Liver (tissue), 9 donors: Measurements from ENCODE around the gene CHCHD1. TPM values are rescaled to one million over a fixed set of nuclear protein-coding genes. Genes with fewer than 3 reads are reported as not detected.

Experiments
- DNase-seq: peaks from one replicate; pipeline ENCODE4 v3.0.0-alpha.2; 2017; ENCODE audit warnings: low spot score
- H3K27ac ChIP-seq, 2 donors: one replicate each; pipeline ENCODE4 v1.7.0; 2013; ENCODE audit warnings: inconsistent platforms in 2 of 2, low read length in 2 of 2, control low read depth in 1 of 2, low read depth in 1 of 2, mild to moderate bottlenecking in 1 of 2
- H3K27me3 ChIP-seq, 4 donors: one replicate each; pipeline versions ENCODE4 v1.6.1 to v1.7.0; 2013; ENCODE audit warnings: low read length in 3 of 4, inconsistent platforms in 1 of 4, mild to moderate bottlenecking in 1 of 4, moderate library complexity in 1 of 4; ENCODE audit not compliant: control insufficient read depth in 4 of 4, insufficient read depth in 4 of 4
- H3K36me3 ChIP-seq, 4 donors: one replicate each; pipeline versions ENCODE4 v1.6.1 to v1.7.0; 2013; ENCODE audit warnings: low read length in 3 of 4, mild to moderate bottlenecking in 3 of 4, low read depth in 1 of 4, moderate library complexity in 1 of 4; ENCODE audit not compliant: control insufficient read depth in 4 of 4, insufficient read depth in 3 of 4
- H3K4me1 ChIP-seq, 4 donors: one replicate each; pipeline versions ENCODE4 v1.6.1 to v1.7.0; 2013; ENCODE audit warnings: low read length in 3 of 4, mild to moderate bottlenecking in 3 of 4, moderate library complexity in 1 of 4; ENCODE audit not compliant: control insufficient read depth in 4 of 4, insufficient read depth in 4 of 4
- H3K4me3 ChIP-seq, 3 donors: one replicate each; pipeline versions ENCODE4 v1.6.1 to v1.7.0; 2013; ENCODE audit warnings: low read length in 3 of 3, control low read depth in 1 of 3, low read depth in 1 of 3, mild to moderate bottlenecking in 1 of 3
- H3K9ac ChIP-seq, 2 donors: one replicate each; pipeline ENCODE4 v1.7.0; 2013; ENCODE audit warnings: low read length in 2 of 2, mild to moderate bottlenecking in 2 of 2, moderate library complexity in 2 of 2, control low read depth in 1 of 2, low read depth in 1 of 2
- H3K9me3 ChIP-seq, 4 donors: one replicate each; pipeline versions ENCODE4 v1.6.1 to v1.7.0; 2013; ENCODE audit warnings: low read length in 3 of 4; ENCODE audit not compliant: control insufficient read depth in 4 of 4
- EGR1 ChIP-seq, 2 donors: IDR thresholded peaks; 2 replicates each; pipeline ENCODE4 v1.6.1; 2016 to 2018; ENCODE audit warnings: antibody characterized with exemption in 2 of 2, low read depth in 2 of 2
- FOXA1 ChIP-seq: IDR thresholded peaks from 2 replicates; pipeline ENCODE4 v1.6.1; 2016; ENCODE audit warnings: antibody characterized with exemption
- FOXA2 ChIP-seq: IDR thresholded peaks from 2 replicates; pipeline ENCODE4 v1.6.1; 2016; ENCODE audit warnings: antibody characterized with exemption
- GABPA ChIP-seq, 2 donors: IDR thresholded peaks in 1 of 2; conservative IDR thresholded peaks in 1 of 2; 2 replicates each; pipeline ENCODE4 v1.6.1; 2016; ENCODE audit warnings: antibody characterized with exemption in 2 of 2, mild to moderate bottlenecking in 1 of 2, moderate library complexity in 1 of 2
- HNF4A ChIP-seq, 2 donors: conservative IDR thresholded peaks; 2 replicates each; pipeline ENCODE4 v1.6.1; 2016; ENCODE audit warnings: antibody characterized with exemption in 2 of 2, mild to moderate bottlenecking in 2 of 2
- NR2F2 ChIP-seq: IDR thresholded peaks from 2 replicates; pipeline ENCODE4 v1.6.1; 2016; ENCODE audit warnings: antibody characterized with exemption
- RAD21 ChIP-seq, 2 donors: IDR thresholded peaks; 2 replicates each; pipeline ENCODE4 v1.6.1; 2016; ENCODE audit warnings: antibody characterized with exemption in 2 of 2, mild to moderate bottlenecking in 2 of 2
- RXRA ChIP-seq, 2 donors: IDR thresholded peaks; 2 replicates each; pipeline ENCODE4 v1.6.1; 2017 to 2018; ENCODE audit warnings: antibody characterized with exemption in 2 of 2, mild to moderate bottlenecking in 1 of 2
- SP1 ChIP-seq: IDR thresholded peaks from 2 replicates; pipeline ENCODE4 v1.6.1; 2018; ENCODE audit warnings: antibody characterized with exemption, mild to moderate bottlenecking
- TAF1 ChIP-seq: conservative IDR thresholded peaks from 2 replicates; pipeline ENCODE4 v1.6.1; 2016; ENCODE audit warnings: antibody characterized with exemption, mild to moderate bottlenecking
- YY1 ChIP-seq: IDR thresholded peaks from 2 replicates; pipeline ENCODE4 v1.6.1; 2016; ENCODE audit warnings: antibody characterized with exemption, mild to moderate bottlenecking
- WGBS: extraction: QIAGEN DNeasy Blood & Tissue Kit; methylation state at CpG from one replicate; pipeline ENCODE4 v1.1.7; 2013; 5-methylcytosine and 5-hydroxymethylcytosine counted together
- polyA plus RNA-seq, 2 donors: library from polyadenylated mRNA; stranded (reverse) in 1 of 2; unstranded in 1 of 2; fragments of 200-250 nt in 1 of 2; fragments of >200 nt in 1 of 2; fragmentation: Nextera tagmentation in 1 of 2; extraction: Ambion mirVana in 1 of 2; gene quantifications; one replicate each; pipeline versions ENCODE4 v1.2.1 to v1.2.3, GENCODE V29; 2013 to 2015
- total RNA-seq, 2 donors: library from RNA; depleted of rRNA; stranded (reverse); fragments of >200 nt; gene quantifications; one replicate each; pipeline ENCODE4 v1.2.3, GENCODE V29; 2014
- TF ChIP-seq, protein P1 (sequence below): IDR thresholded peaks from 2 replicates; pipeline ENCODE4 v1.6.1; 2016; ENCODE audit warnings: antibody characterized with exemption
- TF ChIP-seq, protein P2 (sequence below): IDR thresholded peaks from 2 replicates; pipeline ENCODE4 v1.6.1; 2016; ENCODE audit warnings: antibody characterized with exemption
- TF ChIP-seq, protein P3 (sequence below): IDR thresholded peaks from 2 replicates; pipeline ENCODE4 v1.6.1; 2016; ENCODE audit warnings: antibody characterized with exemption
- donor health status: healthy.
- donor health status: healthy.
- donor health status: healthy.
- donor health status: healthy.
- donor health status: healthy.

Gene CHCHD1
- total and polyA plus RNA-seq, 4 donors, result 7.6 to 47.4 (median 23.1) TPM

DNA sequence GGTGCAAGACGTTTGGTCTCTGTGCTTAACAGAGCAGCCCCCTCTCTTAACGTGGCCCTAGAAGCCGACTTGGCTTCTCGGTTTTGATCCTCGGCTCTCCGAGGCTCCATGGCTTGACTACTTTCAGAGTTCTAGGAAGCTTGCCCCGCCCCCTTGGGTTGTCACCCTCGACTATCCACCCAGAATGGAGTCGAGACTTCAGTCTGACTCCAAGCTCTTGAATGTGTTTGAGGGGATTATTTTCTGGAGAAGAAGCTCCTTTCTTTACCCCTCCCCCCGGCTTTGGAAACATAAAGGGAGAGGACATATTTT, 37.2 kb upstream of the CHCHD1 start:
- Histone ChIP-seq H3K4me3 (peak overlapping the region; percentile 90 to 98 (median 98)), H3K36me3 (peaks cover 6 to 14% (median 11%) of the 10 kb centered on the region in 4 donors), H3K4me1 (peaks cover 7 to 29% (median 19%) of the 10 kb centered on the region in 4 donors), H3K27me3 (no peaks in the 10 kb centered on the region), H3K9ac (peak overlapping the region; percentile 85 to 98), H3K27ac (peak overlapping the region; percentile 94 to 99), H3K9me3 (no peaks in the 10 kb centered on the region)
- DNase-seq, result peak; percentile 73
- TF ChIP-seq YY1, result no peak
- no peak for TF ChIP-seq GABPA (IDR thresholded peaks at IDR 0.05 in 1 of 2, conservative IDR thresholded peaks at IDR 0.05 in 1 of 2)
- TF ChIP-seq NR2F2, result no peak
- TF ChIP-seq RAD21 (IDR thresholded peaks at IDR 0.05), result no peak
- no peak for TF ChIP-seq FOXA2
- TF ChIP-seq, protein P1, sequence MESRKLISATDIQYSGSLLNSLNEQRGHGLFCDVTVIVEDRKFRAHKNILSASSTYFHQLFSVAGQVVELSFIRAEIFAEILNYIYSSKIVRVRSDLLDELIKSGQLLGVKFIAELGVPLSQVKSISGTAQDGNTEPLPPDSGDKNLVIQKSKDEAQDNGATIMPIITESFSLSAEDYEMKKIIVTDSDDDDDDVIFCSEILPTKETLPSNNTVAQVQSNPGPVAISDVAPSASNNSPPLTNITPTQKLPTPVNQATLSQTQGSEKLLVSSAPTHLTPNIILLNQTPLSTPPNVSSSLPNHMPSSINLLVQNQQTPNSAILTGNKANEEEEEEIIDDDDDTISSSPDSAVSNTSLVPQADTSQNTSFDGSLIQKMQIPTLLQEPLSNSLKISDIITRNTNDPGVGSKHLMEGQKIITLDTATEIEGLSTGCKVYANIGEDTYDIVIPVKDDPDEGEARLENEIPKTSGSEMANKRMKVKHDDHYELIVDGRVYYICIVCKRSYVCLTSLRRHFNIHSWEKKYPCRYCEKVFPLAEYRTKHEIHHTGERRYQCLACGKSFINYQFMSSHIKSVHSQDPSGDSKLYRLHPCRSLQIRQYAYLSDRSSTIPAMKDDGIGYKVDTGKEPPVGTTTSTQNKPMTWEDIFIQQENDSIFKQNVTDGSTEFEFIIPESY, result no peak
- TF ChIP-seq TAF1, result no peak
- no peak for TF ChIP-seq HNF4A (conservative IDR thresholded peaks at IDR 0.05)
- TF ChIP-seq FOXA1, result no peak
- TF ChIP-seq SP1, result no peak
- TF ChIP-seq EGR1 (IDR thresholded peaks at IDR 0.05; ENCODE audit: low read depth in 2 of 2), result no peak
- WGBS, result under 1% methylated on average over 10 of the region's 10 CpGs

DNA sequence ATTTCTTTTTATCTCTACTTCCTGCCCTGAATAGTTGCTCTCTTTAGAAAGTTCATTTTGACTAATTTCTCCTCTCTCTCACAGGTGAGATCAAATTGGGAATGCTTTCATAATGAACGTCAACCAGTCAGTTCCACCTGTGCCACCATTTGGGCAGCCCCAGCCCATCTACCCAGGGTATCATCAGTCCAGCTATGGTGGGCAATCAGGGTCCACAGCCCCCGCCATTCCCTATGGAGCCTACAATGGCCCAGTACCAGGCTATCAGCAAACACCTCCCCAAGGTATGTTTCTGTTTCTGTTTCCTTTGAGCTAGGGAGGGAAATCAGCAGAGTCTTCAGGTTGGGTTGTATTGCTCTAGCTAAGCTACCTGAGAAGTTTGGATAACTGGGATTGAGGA, 35.1 kb upstream of the CHCHD1 start:
- H3K4me3 ChIP-seq, result no peak overlapping the region
- no peaks in the 10 kb centered on the region for H3K9me3 ChIP-seq
- peaks cover 16 to 21% (median 17%) of the 10 kb centered on the region in 4 donors for H3K36me3 ChIP-seq
- no peak overlapping the region for H3K27ac ChIP-seq
- TF ChIP-seq, protein P2, sequence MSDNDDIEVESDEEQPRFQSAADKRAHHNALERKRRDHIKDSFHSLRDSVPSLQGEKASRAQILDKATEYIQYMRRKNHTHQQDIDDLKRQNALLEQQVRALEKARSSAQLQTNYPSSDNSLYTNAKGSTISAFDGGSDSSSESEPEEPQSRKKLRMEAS, result no peak
- H3K4me1 ChIP-seq, result peaks cover 14 to 43% (median 32%) of the 10 kb centered on the region in 4 donors
- no peaks in the 10 kb centered on the region for H3K27me3 ChIP-seq
- 89% methylated on average over 2 of the region's 2 CpGs for WGBS
- H3K9ac ChIP-seq, result no peak overlapping the region
- DNase-seq, result no peak

DNA sequence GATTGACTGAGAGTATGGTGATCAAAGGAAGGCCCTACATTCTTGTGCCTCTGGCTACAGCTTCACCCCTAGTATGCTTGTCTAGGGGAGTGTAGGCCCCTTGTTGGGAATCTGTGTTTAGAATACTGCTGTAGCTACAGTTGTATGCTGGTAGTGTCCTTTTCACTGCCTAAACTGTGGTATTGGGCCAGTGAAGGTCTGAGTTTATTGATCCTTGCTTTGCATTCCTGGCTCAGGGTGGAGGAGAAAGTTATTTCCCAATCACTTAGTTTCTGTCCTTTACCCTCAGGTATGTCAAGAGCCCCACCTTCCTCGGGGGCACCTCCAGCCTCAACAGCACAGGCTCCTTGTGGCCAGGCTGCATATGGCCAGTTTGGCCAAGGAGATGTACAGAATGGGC, 31.0 kb upstream of the CHCHD1 start:
- TF ChIP-seq, protein P1, result no peak
- TF ChIP-seq SP1, result peak; percentile 43
- TF ChIP-seq HNF4A (conservative IDR thresholded peaks at IDR 0.05), result peak; percentile 33 to 50
- TF ChIP-seq, protein P3, sequence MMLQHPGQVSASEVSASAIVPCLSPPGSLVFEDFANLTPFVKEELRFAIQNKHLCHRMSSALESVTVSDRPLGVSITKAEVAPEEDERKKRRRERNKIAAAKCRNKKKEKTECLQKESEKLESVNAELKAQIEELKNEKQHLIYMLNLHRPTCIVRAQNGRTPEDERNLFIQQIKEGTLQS, result no peak
- TF ChIP-seq RXRA (IDR thresholded peaks at IDR 0.05), result peak; percentile 28 to 67
- 29% methylated on average over 1 of the region's 1 CpG for WGBS
- no peak overlapping the region for H3K4me3 ChIP-seq
- H3K9ac ChIP-seq, result no peak overlapping the region
- H3K4me1 ChIP-seq, result peaks cover 8 to 25% (median 19%) of the 10 kb centered on the region in 4 donors
- no peaks in the 10 kb centered on the region for H3K9me3 ChIP-seq
- no peaks in the 10 kb centered on the region for H3K27me3 ChIP-seq
- H3K36me3 ChIP-seq, result peaks cover 24 to 44% (median 40%) of the 10 kb centered on the region in 4 donors
- DNase-seq, result no peak
- H3K27ac ChIP-seq, result no peak overlapping the region
